CD1c-positive myeloid dendritic cell (primary cell): ENCODE data around the gene EHD4.

Experiments
- DNase-seq: peaks from one replicate; pipeline ENCODE4 v3.0.0-alpha.2; 2016; ENCODE audit errors: extremely low spot score

EHD4 gene

DNA sequence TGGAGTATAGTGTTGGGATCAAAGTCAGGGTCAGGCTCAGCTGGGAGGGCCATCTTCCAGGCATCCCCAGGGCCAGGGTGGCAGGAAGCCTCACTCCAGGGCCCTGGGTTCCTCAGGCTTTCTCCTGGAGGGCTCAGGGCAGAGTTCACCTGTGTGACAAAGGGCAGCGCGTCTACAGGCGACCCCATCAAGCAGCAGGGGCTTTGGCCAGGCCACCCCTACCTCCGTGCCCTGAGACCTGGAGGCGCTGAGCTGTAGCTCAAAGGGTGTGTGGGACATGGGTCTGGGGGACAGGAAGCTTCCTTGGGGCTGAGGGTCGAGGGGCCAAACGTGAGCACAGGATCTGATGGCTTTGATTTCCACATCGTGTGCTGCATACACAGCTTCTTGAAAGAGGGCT lies 91.3 kb downstream of the EHD4 start:
- no peak for DNase-seq

- DNase-seq: no peak
Observed at GRCh38 chr15:41880156-41880877, 92.0 kb downstream of the EHD4 start.

DNA sequence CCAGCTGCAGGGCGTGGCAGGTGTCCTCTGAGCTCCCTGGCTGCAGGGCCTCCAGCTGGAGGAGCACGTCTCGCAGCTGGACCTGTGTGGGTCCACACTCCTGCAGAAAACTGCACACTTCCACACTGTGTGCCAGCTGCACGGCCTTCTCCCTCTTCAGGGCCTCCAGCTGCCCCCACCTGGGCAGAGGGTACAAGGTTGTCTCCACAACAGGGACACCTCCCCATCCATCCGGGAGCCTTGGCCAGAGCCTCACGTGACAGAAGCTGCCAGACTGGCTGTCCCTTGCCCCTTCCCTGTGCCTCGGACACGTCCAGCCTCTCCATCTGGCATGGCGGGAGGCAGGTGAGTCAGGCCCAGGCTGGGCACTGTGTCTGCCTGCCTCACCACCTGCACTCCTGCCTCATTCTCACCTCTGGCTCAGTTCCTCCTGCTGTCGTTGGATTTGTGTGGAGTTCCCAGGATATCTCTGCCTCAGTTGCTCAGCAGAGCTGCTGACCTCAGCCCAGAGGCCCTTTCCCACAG lies 93.0 kb downstream of the EHD4 start:
- DNase-seq: no peak

DNA sequence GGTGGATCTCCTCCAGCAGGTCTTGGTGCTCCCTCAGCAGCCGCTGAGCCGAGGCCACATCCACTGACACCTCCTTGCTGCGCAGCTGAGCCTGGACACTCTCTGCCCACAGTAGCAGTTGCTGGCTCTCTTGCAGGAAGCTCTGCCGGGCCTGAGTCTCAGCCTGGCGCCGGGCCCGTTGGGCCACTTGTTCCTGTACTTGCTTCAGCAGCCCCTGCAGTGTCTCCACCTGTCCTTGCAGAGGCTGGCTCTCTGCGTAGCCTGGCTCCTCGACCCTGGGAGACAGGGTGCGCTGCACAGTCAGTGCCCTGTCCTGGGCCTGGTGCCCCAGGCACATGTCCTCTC lies 94.0 kb downstream of the EHD4 start:
- DNase-seq: no peak

- no peak for DNase-seq
Observed at GRCh38 chr15:41877631-41878354, 94.6 kb downstream of the EHD4 start.

DNA sequence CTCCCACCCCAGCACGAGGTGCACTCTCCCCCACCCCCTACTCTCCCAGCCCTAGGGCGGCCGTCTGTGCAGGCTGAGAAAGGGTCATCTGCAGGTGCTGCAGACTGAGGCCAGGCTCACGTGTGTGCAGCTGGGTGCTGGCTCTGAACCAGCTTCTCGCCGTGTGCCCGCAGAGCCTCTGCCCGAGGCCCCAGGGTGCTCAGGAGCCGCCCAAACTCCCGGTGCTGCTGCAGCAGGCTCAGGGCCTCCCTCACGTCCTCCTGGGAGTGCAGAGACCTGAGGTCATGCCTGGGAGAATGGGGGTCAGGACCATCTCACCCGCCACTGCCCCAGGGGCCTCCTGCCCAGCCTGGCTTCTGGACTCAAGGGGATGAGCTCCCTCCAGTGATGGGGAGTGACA lies 95.7 kb downstream of the EHD4 start:
- DNase-seq: no peak

- no peak for DNase-seq
Observed at GRCh38 chr15:41876007-41876406, 96.3 kb downstream of the EHD4 start.

DNA sequence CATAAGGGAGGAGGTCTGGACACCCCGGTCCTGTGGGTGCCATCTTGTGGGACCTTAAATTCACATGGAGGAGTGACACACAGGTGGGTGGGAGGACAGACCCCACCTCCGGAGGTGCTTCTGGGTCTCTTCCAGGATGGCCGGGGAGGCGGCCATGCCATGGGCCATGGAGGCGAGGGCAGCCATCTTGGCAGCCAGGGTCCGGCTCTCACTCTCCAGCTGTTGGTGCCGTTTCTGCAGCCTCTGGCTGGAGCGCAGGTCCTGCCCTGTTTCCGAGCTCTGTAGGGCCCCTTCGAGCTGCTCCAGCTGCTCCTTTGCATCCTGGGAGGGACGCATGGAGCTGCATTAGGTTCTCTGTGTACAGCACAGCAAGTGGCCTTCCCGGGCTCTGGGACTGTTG lies 97.6 kb downstream of the EHD4 start:
- no peak for DNase-seq

DNA sequence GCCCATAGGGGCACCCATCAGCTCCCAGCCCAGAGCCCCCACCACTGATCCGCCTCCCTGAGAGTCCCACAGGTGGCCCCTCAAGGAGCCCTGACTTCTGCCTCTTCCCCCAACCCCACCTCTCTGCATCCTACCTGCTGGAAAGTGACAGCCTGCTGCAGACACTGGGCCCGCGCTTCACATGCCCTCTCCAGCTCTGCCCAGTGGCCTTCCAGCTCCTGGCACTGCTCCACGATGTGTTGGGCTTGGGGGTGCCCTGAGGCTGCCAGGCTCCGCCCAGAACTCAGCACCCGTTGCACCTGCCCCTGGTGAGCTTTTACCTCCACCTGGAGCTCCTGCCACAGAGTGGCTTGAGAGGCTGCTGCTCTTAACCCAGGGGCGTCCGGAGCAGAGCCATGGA lies 98.6 kb downstream of the EHD4 start:
- DNase-seq: no peak

GRCh38 chr15:41872166-41872747 lies 100.1 kb downstream of the EHD4 start:
- DNase-seq: no peak

DNA sequence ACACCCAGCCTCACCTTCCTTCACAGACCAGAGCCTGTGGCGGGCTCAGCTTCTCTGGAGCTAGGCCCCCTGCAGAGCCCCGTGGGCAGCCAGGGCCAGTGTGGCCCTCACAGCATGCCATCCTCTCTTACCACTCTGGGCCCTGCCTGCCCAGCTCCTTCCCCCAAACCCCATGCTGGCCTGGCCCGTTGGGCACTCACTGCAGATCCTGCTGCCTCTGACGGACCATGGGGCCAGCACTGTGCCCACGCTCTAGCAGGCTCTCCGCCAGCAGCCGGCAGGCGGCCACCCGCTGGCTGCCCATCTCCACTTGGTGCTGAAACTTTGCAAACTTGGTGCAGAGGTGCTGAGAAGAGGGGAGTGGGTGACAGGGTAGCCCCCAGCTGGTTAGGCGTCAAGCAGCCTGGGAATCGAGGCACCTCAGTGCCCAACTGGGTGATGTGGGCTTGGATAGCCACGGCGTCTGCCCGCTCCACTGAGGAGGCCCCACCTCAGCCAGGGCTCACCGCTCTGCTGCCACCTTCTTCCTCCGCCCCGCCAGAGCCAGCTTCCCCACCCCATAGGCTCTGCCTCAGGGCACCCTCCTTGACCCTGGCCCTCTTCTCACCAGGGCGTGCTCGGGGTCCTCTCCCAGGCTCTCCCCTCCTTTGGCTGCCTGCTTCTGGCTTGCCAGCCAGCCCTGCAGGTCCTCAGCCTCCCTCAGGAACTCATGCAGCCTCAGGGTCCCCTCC lies 101.0 kb downstream of the EHD4 start:
- no peak for DNase-seq

DNA sequence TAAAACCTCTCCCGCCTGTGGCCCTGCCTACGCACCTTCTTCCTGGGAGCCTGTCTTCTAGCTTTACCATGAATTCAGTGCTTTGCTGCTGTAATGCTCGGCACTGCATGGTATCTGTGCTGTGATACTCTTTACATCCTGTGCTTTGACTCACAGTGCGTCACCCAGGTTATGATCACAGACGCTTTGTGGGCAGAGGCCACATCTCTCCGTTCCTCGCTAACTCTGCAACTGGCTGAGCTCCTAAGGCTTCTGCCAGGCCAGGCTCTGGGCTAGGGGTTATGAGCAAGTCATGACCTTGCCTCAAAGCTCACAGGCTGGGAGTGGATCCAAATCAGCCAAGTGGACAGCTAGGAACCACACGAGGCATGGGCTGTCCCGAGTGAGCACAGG lies 101.7 kb downstream of the EHD4 start:
- DNase-seq: no peak

- DNase-seq: no peak
Observed at GRCh38 chr15:41869770-41870688, 102.3 kb downstream of the EHD4 start.

- DNase-seq: no peak
Observed at GRCh38 chr15:41868321-41868720, 104.0 kb downstream of the EHD4 start.

DNA sequence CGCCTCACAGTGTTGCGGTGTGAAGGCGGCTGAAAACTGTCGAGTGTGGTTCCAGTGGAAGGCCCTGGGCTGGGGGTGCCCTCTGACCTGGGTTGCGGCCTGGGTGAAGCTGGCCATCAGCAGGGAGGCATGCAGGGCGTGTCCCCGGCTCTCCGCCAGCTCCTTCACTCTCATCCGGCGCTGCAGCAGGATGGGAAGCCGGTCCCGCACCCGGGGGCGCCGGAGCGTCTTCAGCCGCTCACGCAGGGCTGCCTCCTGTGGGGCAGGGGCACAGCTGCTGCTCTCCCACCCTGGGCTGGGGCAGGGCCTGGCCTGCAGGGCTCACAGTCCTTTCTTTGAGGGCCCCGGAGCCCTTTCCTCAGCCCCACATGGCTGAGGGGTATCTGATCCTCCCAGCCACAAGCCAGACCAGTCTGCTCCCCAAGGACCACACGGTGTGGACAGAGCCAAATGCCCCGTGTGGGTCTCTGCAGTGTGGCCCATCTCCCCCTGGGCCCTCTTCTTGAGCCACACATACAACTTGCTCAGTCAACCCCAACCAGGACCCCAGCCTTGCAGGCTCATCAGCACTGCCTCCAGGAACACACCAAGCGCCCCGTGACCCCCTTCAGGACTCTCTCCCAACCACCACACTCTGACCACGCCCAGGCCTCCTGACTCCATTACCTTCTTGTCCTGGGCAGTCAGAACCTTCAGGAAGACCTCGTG lies 105.3 kb downstream of the EHD4 start:
- no peak for DNase-seq

DNA sequence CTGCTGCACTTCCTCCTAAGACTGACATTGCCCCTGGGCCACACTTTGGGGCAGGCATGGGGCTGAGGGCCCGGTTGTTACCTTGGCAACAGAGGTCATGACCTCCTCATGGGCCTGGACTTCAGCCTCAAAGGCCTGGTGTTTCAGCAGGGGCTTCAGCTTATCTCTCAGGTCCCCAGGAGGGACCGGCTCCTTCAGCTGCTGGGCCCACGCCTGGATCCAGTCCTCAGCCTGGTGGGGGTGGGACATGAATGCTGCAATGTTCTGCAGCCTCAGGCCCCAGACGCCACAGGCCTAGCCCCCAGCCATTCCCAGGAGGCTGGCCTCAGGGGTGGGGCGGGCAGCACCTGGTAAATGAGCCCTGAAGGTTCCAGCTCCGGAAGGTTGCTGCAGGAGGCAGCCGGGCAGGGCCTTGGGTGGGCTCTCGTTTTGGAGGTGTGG lies 106.1 kb downstream of the EHD4 start:
- no peak for DNase-seq

- no peak for DNase-seq
Observed at GRCh38 chr15:41865490-41866055, 106.8 kb downstream of the EHD4 start.

GRCh38 chr15:41862515-41863116 lies 109.7 kb downstream of the EHD4 start:
- DNase-seq: no peak

DNA sequence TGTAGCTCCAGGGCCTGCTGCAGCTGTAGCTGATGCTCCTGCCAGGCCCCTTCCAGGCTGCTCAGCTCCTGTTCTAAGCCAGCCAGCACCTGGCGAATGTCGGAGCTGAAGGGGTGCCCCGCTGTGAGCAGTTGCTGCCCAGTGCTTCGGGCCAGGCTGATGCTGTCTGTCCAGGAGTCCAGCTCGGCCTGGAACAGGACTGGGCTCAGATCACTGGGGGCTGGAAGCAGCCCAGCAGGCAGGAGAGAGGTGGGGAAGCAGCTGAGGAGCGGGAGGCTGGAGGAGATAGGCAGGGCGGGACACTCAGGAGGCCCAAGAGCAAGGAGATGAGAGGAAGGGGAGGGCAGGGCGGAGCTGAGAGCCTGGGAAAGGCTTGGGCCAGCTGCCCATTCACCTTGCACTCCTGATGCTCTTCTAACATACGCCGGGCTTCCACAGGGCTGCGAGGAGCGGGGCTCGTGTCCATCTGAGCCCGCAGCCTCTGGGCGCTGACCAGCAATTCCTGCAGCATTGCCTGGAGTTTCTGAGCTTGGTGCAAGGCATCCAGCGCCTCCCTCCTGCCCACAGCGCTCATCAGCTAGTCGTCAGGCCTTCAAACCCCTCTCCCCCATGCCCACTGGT lies 110.5 kb downstream of the EHD4 start:
- DNase-seq: no peak
